ENCODE data around the gene SYNDIG1.

DNA sequence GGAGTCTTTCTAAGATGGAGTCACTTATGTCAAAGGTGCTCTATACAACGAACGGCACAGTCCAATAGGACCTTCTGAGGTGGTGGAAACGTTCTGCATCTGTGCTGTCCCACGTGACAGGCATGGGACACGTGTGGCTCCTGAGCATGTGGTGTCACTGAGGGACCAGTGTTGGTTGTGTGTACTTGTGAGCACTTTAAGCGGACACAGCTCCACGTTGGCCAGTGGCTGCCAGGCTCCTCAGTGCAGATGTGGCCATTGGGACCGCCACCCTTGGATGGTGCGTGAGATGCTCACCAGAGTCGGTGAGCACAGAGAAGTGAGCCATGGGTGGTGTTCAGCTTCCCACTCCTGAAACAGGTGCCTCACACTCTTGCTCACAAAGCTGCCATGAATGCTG, 110.0 kb downstream of the SYNDIG1 start:
- TF ChIP-seq POLR2A (IDR thresholded peaks at IDR 0.05) = no peak
- TF ChIP-seq, protein P1, sequence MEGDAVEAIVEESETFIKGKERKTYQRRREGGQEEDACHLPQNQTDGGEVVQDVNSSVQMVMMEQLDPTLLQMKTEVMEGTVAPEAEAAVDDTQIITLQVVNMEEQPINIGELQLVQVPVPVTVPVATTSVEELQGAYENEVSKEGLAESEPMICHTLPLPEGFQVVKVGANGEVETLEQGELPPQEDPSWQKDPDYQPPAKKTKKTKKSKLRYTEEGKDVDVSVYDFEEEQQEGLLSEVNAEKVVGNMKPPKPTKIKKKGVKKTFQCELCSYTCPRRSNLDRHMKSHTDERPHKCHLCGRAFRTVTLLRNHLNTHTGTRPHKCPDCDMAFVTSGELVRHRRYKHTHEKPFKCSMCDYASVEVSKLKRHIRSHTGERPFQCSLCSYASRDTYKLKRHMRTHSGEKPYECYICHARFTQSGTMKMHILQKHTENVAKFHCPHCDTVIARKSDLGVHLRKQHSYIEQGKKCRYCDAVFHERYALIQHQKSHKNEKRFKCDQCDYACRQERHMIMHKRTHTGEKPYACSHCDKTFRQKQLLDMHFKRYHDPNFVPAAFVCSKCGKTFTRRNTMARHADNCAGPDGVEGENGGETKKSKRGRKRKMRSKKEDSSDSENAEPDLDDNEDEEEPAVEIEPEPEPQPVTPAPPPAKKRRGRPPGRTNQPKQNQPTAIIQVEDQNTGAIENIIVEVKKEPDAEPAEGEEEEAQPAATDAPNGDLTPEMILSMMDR (IDR thresholded peaks at IDR 0.05) = no peak
